H1 (cell line): ENCODE data around the gene CEP128. TPM values are rescaled to one million over a fixed set of nuclear protein-coding genes. Genes with fewer than 3 reads are reported as not detected.

Source experiments
- CTCF ChIA-PET: fragments of 300-600 bp; sonication (Branson Sonifier 250); formaldehyde crosslinking; loops from one replicate; lab custom pipeline; 2021; ENCODE audit not compliant: partially characterized antibody; lab: Charles Lee
- POLR2A ChIA-PET: fragments of 300-600 bp; sonication (Branson Sonifier 250); formaldehyde crosslinking; loops from one replicate; lab custom pipeline; 2021; ENCODE audit warnings: inconsistent platforms; ENCODE audit not compliant: partially characterized antibody; lab: Charles Lee
- DNase-seq, 2 experiments: peaks; one replicate each; pipeline versions ENCODE4 v3.0.0 to v3.0.0-alpha.2; 2010 to 2022; ENCODE audit warnings: low spot score in 2 of 2, low read depth in 1 of 2, mixed read lengths in 1 of 2
- FAIRE-seq: peaks from 2 replicates; lab custom pipeline; 2011; peaks lifted over from hg19 to GRCh38; lab: Jason Lieb, UNC
- H2AFZ ChIP-seq: 2 replicates; pipeline ENCODE4 v1.8.1; 2012; ENCODE audit warnings: low read length, inconsistent platforms
- H2AK5ac ChIP-seq: 2 replicates; pipeline ENCODE4 v1.6.1; 2013; ENCODE audit warnings: low read depth, low read length
- H2BK120ac ChIP-seq: replicated peaks from 2 replicates; pipeline ENCODE3; 2013; ENCODE audit warnings: low read depth, low read length, inconsistent platforms
- H2BK12ac ChIP-seq: 2 replicates; pipeline ENCODE4 v1.6.1; 2013; ENCODE audit warnings: low read depth, low read length
- H2BK15ac ChIP-seq: 2 replicates; pipeline ENCODE4 v1.6.1; 2013; ENCODE audit warnings: low read length
- H2BK20ac ChIP-seq: 2 replicates; pipeline ENCODE4 v1.6.1; 2013; ENCODE audit warnings: low read length
- H2BK5ac ChIP-seq: 2 replicates; pipeline ENCODE4 v1.6.1; 2013; ENCODE audit warnings: low read depth, low read length
- H3K14ac ChIP-seq: 2 replicates; pipeline ENCODE4 v1.6.1; 2013; ENCODE audit warnings: inconsistent platforms; ENCODE audit not compliant: insufficient read length
- H3K18ac ChIP-seq: 2 replicates; pipeline ENCODE4 v1.6.1; 2013; ENCODE audit warnings: low read length; ENCODE audit errors: extremely low read depth
- H3K23ac ChIP-seq: 2 replicates; pipeline ENCODE4 v1.6.1; 2013; ENCODE audit warnings: inconsistent platforms; ENCODE audit not compliant: insufficient read length
- H3K23me2 ChIP-seq: 2 replicates; pipeline ENCODE4 v1.6.1; 2013; ENCODE audit warnings: low read depth, low read length
- H3K27ac ChIP-seq: 2 replicates; pipeline ENCODE4 v1.6.1; 2011; ENCODE audit warnings: low read depth, low read length, inconsistent platforms
- H3K27me3 ChIP-seq, 4 experiments: replicated peaks in 1 of 4; 1 replicate in 1 of 4; 2 replicates in 3 of 4; pipeline versions ENCODE4 v1.6.1 to v1.8.1; 2011 to 2013; ENCODE audit warnings: low read length in 3 of 4, mild to moderate bottlenecking in 3 of 4, inconsistent platforms in 2 of 4, mixed read lengths in 2 of 4, moderate library complexity in 1 of 4; ENCODE audit not compliant: control insufficient read depth in 3 of 4, insufficient read depth in 3 of 4; ENCODE audit errors: extremely low read depth in 1 of 4
- H3K36me3 ChIP-seq, 4 experiments: 2 replicates each; pipeline versions ENCODE4 v1.6.1 to v1.8.1; 2011 to 2013; ENCODE audit warnings: mild to moderate bottlenecking in 4 of 4, low read length in 3 of 4, moderate library complexity in 2 of 4, control low read depth in 1 of 4, inconsistent platforms in 1 of 4; ENCODE audit not compliant: insufficient read depth in 4 of 4, control insufficient read depth in 2 of 4
- H3K4ac ChIP-seq: replicated peaks from 2 replicates; pipeline ENCODE3; 2013; ENCODE audit warnings: low read length, low read depth, mixed read lengths, inconsistent platforms; ENCODE audit not compliant: insufficient read length
- H3K4me1 ChIP-seq, 4 experiments: replicated peaks in 1 of 4; 1 replicate in 1 of 4; 2 replicates in 3 of 4; pipeline versions ENCODE4 v1.6.1 to v1.8.1; 2011 to 2013; ENCODE audit warnings: low read length in 3 of 4, inconsistent platforms in 2 of 4, mixed read lengths in 1 of 4; ENCODE audit not compliant: insufficient read depth in 4 of 4, control insufficient read depth in 3 of 4
- H3K4me2 ChIP-seq, 2 experiments: 2 replicates each; pipeline versions ENCODE4 v1.6.1 to v1.8.1; 2011 to 2013; ENCODE audit warnings: low read depth in 2 of 2, low read length in 2 of 2, control low read depth in 1 of 2, inconsistent platforms in 1 of 2, mild to moderate bottlenecking in 1 of 2; ENCODE audit not compliant: insufficient read depth in 1 of 2
- H3K4me3 ChIP-seq, 4 experiments: fragments of 200-600, 300-600 bp in 1 of 4; sonication (generic), shearing (Covaris generic), sonication (Bioruptor Twin) in 1 of 4; 2 replicates each; pipeline versions ENCODE4 v1.5.1 to v1.8.1; 2011 to 2016; ENCODE audit warnings: low read length in 4 of 4, low read depth in 3 of 4, control low read depth in 2 of 4, inconsistent platforms in 2 of 4, mild to moderate bottlenecking in 2 of 4, mixed read lengths in 1 of 4, moderate library complexity in 1 of 4; ENCODE audit not compliant: insufficient read depth in 2 of 4; ENCODE audit errors: extremely low read depth in 1 of 4
- H3K56ac ChIP-seq: replicated peaks from 2 replicates; pipeline ENCODE3; 2013; ENCODE audit warnings: low read depth, mild to moderate bottlenecking, mixed read lengths, low read length, inconsistent platforms; ENCODE audit not compliant: insufficient read length
- H3K79me1 ChIP-seq: 2 replicates; pipeline ENCODE4 v1.6.1; 2013; ENCODE audit warnings: low read depth, low read length, control low read depth
- H3K79me2 ChIP-seq, 2 experiments: 2 replicates each; pipeline versions ENCODE4 v1.6.1 to v1.8.1; 2012 to 2013; ENCODE audit warnings: low read length in 2 of 2, mild to moderate bottlenecking in 2 of 2, inconsistent platforms in 1 of 2; ENCODE audit not compliant: insufficient read depth in 2 of 2, control insufficient read depth in 1 of 2
- H3K9ac ChIP-seq, 4 experiments: replicated peaks in 1 of 4; 1 replicate in 1 of 4; 2 replicates in 3 of 4; pipeline versions ENCODE4 v1.6.1 to v1.8.1; 2011 to 2013; ENCODE audit warnings: low read depth in 3 of 4, low read length in 3 of 4, control low read depth in 2 of 4, mild to moderate bottlenecking in 2 of 4, moderate library complexity in 2 of 4, inconsistent platforms in 1 of 4; ENCODE audit errors: extremely low read depth in 1 of 4
- H3K9me3 ChIP-seq, 2 experiments: 2 replicates each; pipeline versions ENCODE4 v1.6.1 to v1.8.1; 2012 to 2013; ENCODE audit warnings: mild to moderate bottlenecking in 2 of 2, moderate library complexity in 2 of 2, control low read depth in 1 of 2, inconsistent platforms in 1 of 2, low read depth in 1 of 2, low read length in 1 of 2, mixed read lengths in 1 of 2; ENCODE audit not compliant: insufficient read depth in 2 of 2
- H4K20me1 ChIP-seq, 2 experiments: replicated peaks in 1 of 2; 2 replicates each; pipeline versions ENCODE3 to v1.8.1; 2011 to 2013; ENCODE audit warnings: inconsistent platforms in 2 of 2, low read length in 2 of 2, mild to moderate bottlenecking in 1 of 2; ENCODE audit not compliant: insufficient read depth in 2 of 2, control insufficient read depth in 1 of 2
- H4K5ac ChIP-seq: 2 replicates; pipeline ENCODE4 v1.6.1; 2013; ENCODE audit warnings: low read length, low read depth, mixed read lengths, inconsistent platforms; ENCODE audit not compliant: insufficient read length
- H4K8ac ChIP-seq: 2 replicates; pipeline ENCODE4 v1.8.0; 2013; ENCODE audit warnings: mild to moderate bottlenecking, moderate library complexity, low read length, inconsistent platforms; ENCODE audit not compliant: insufficient read depth; ENCODE audit errors: extremely low read depth
- H4K91ac ChIP-seq: replicated peaks from 2 replicates; pipeline ENCODE3; 2013; ENCODE audit warnings: low read length, mixed read lengths, inconsistent platforms; ENCODE audit not compliant: insufficient read length
- BRCA1 ChIP-seq: IDR thresholded peaks from 2 replicates; pipeline ENCODE4 v1.6.1; 2012; ENCODE audit warnings: low read depth, low read length, improper control_type of control experiment
- CEBPB ChIP-seq: IDR thresholded peaks from 2 replicates; pipeline ENCODE4 v1.6.1; 2012; ENCODE audit warnings: low read depth, low read length
- CHD1 ChIP-seq: IDR thresholded peaks from 2 replicates; pipeline ENCODE4 v1.6.1; 2012; ENCODE audit warnings: low read depth, low read length, improper control_type of control experiment
- FOSL1 ChIP-seq: IDR thresholded peaks from 2 replicates; pipeline ENCODE4 v1.6.1; 2011; ENCODE audit warnings: mild to moderate bottlenecking, low read depth, low read length, moderate library complexity; ENCODE audit not compliant: insufficient read depth
- POLR2A ChIP-seq, 2 experiments: IDR thresholded peaks; 1 replicate in 1 of 2; 2 replicates in 1 of 2; pipeline ENCODE4 v1.6.1; 2011; ENCODE audit warnings: low read depth in 2 of 2, low read length in 2 of 2, mild to moderate bottlenecking in 2 of 2; ENCODE audit errors: control extremely low read depth in 1 of 2
- RXRA ChIP-seq: IDR thresholded peaks from 2 replicates; pipeline ENCODE4 v1.6.1; 2011; ENCODE audit warnings: low read depth, mild to moderate bottlenecking, low read length, moderate library complexity; ENCODE audit not compliant: insufficient read depth
- SAP30 ChIP-seq: fragments of 300-600 bp; sonication (generic); IDR thresholded peaks from 2 replicates; pipeline ENCODE4 v1.7.1; 2012; ENCODE audit warnings: low read length, moderate library complexity, mild to moderate bottlenecking, inconsistent platforms; ENCODE audit not compliant: insufficient read depth, insufficient replicate concordance
- SUZ12 ChIP-seq: fragments of 200-600 bp; sonication (generic); IDR thresholded peaks from 2 replicates; pipeline ENCODE4 v1.6.1; 2012; ENCODE audit warnings: mild to moderate bottlenecking, inconsistent platforms, low read length, moderate library complexity, mixed read lengths
- TAF1 ChIP-seq: IDR thresholded peaks from 2 replicates; pipeline ENCODE4 v1.6.1; 2011; ENCODE audit warnings: mild to moderate bottlenecking, low read depth, low read length
- TCF12 ChIP-seq: IDR thresholded peaks from 2 replicates; pipeline ENCODE4 v1.6.1; 2011; ENCODE audit warnings: low read depth, mild to moderate bottlenecking, low read length
- WGBS, 2 experiments: shearing (Covaris generic) in 1 of 2; methylation state at CpG; one replicate each; pipeline versions ENCODE4 v1.1.6 to v1.1.7; 2013 to 2015; ENCODE audit warnings: low lambda C conversion rate in 2 of 2, mixed read lengths in 2 of 2, inconsistent platforms in 1 of 2, low coverage in 1 of 2, missing lambda C conversion rate in 1 of 2; ENCODE audit not compliant: insufficient replicate concordance in 2 of 2, insufficient coverage in 1 of 2, insufficient read length in 1 of 2; ENCODE audit errors: extremely low coverage in 1 of 2, missing lambda C conversion rate in 1 of 2; 5-methylcytosine and 5-hydroxymethylcytosine counted together
- polyA plus RNA-seq, 7 experiments: library from polyadenylated mRNA; depleted of rRNA in 3 of 7; stranded (reverse) in 5 of 7; unstranded in 2 of 7; fragments of >200 nt in 5 of 7; fragments of 200-250 nt in 2 of 7; gene quantifications; 1 replicate in 5 of 7; 2 replicates in 1 of 7; 4 replicates in 1 of 7; pipeline versions ENCODE4 v1.2.1 to v1.2.3, GENCODE V29; 2011 to 2013; ENCODE audit warnings: missing spikeins in 2 of 7, mixed read lengths in 2 of 7
- total RNA-seq: library from RNA; stranded (reverse); fragmentation: NEBNext Ultra II Directional; extraction: Animal tissue kit (Norgen Biotek cat#: 25700); gene quantifications from 2 replicates; pipeline ENCODE4 v1.2.1, GENCODE V29; 2021
- TF ChIP-seq, protein P1 (sequence below): IDR thresholded peaks from 2 replicates; pipeline ENCODE4 v1.6.1; 2012; ENCODE audit warnings: low read length, inconsistent platforms

Gene CEP128
- total and polyA plus RNA-seq, 2 of the 8 experiments (the other 6 are each of a cell fraction or from before 2014, with no cell fraction given) = 1.9 to 17.0 TPM

DNA sequence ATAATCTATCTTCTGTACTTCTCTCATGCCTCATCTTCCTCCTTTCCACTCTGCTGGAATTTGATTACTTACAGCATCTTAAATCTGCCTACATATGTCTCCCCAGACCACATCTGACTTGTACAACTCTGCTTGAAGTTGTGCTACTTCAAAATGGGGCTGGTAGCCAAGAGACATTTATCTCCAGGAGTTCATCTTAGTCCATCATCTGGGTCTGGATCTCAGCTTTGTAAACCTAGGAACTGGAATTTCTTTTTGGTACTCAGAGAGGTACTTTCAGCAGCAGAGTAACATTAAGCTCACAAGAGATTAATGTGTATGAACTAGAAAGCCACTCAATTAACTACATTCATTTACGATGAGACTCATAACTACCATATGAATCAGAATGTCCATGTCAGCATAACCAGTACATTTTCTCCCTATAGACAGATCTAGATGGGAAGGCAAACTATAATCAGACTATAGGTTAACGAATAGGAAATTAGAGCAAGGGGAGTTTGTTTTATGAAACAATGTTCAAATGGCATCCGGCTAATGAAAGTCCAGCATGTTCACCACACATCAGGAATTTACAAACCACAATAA, 178.8 kb downstream of the CEP128 start:
- H3K9ac ChIP-seq = no peak overlapping the region
- no peak overlapping the region for H3K18ac ChIP-seq
- no peak overlapping the region for H3K14ac ChIP-seq
- no peaks in the 10 kb centered on the region for H4K20me1 ChIP-seq
- no peaks in the 10 kb centered on the region for H3K9me3 ChIP-seq
- H2AFZ ChIP-seq = no peak overlapping the region
- DNase-seq (no peak), FAIRE-seq (no peak)
- H3K4ac ChIP-seq = no peak overlapping the region
- H2BK12ac ChIP-seq = no peak overlapping the region
- H3K27me3 ChIP-seq = no peaks in the 10 kb centered on the region
- H3K4me1 ChIP-seq = no peaks in the 10 kb centered on the region
- no peak overlapping the region for H2BK15ac ChIP-seq
- H3K4me2 ChIP-seq = no peak overlapping the region
- POLR2A ChIA-PET = no interaction called here
- no peak overlapping the region for H2BK20ac ChIP-seq
- no peak overlapping the region for H2BK5ac ChIP-seq
- H4K5ac ChIP-seq = no peak overlapping the region
- H3K4me3 ChIP-seq = no peak overlapping the region
- no peaks in the 10 kb centered on the region for H3K36me3 ChIP-seq
- no peak overlapping the region for H3K23ac ChIP-seq
- CTCF ChIA-PET = no interaction called here
- H2BK120ac ChIP-seq = no peak overlapping the region
- no peaks in the 10 kb centered on the region for H3K79me2 ChIP-seq
- WGBS, 2 experiments = 96% methylated on average over 3 of the region's 3 CpGs; no CpG with 5 or more reads in 1 of the 2 experiments
- H4K91ac ChIP-seq = no peak overlapping the region
- no peak overlapping the region for H3K56ac ChIP-seq
- no peaks in the 10 kb centered on the region for H3K23me2 ChIP-seq
- H4K8ac ChIP-seq = no peak overlapping the region
- H2AK5ac ChIP-seq = no peak overlapping the region
- H3K79me1 ChIP-seq = no peaks in the 10 kb centered on the region
- H3K27ac ChIP-seq = no peak overlapping the region
- TF ChIP-seq RXRA = no peak
- no peak for TF ChIP-seq FOSL1
- no peak for TF ChIP-seq CHD1
- no peak for TF ChIP-seq CEBPB
- TF ChIP-seq BRCA1 = no peak
- TF ChIP-seq, protein P1, sequence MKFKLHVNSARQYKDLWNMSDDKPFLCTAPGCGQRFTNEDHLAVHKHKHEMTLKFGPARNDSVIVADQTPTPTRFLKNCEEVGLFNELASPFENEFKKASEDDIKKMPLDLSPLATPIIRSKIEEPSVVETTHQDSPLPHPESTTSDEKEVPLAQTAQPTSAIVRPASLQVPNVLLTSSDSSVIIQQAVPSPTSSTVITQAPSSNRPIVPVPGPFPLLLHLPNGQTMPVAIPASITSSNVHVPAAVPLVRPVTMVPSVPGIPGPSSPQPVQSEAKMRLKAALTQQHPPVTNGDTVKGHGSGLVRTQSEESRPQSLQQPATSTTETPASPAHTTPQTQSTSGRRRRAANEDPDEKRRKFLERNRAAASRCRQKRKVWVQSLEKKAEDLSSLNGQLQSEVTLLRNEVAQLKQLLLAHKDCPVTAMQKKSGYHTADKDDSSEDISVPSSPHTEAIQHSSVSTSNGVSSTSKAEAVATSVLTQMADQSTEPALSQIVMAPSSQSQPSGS = no peak
- no peak for TF ChIP-seq TCF12
- no peak for TF ChIP-seq POLR2A (IDR thresholded peaks at IDR 0.05; ENCODE audit: control extremely low read depth in 1 of 2, low read depth in 2 of 2, low read length in 2 of 2)
- no peak for TF ChIP-seq SAP30
- TF ChIP-seq SUZ12 = no peak
- TF ChIP-seq TAF1 = no peak
